Ovary (tissue), 9 donors: ENCODE measurements around the gene TAPT1. TPM values are rescaled to one million over a fixed set of nuclear protein-coding genes. Genes with fewer than 3 reads are reported as not detected.

Source experiments
- DNase-seq, 5 donors: peaks; one replicate each; pipeline ENCODE4 v3.0.0-alpha.2; 2019 to 2020
- H3K27ac ChIP-seq, 2 donors: fragments of 200-600 bp; one replicate each; pipeline versions ENCODE4 v1.5.1 to v1.8.0; 2019 to 2022
- H3K27me3 ChIP-seq: fragments of 200-600 bp; one replicate; pipeline ENCODE4 v1.8.0; 2022
- H3K36me3 ChIP-seq: fragments of 200-600 bp; sonication (generic); one replicate; pipeline ENCODE4 v1.5.1; 2019
- H3K4me1 ChIP-seq: one replicate; pipeline ENCODE4 v1.8.1; 2013; ENCODE audit warnings: mild to moderate bottlenecking, moderate library complexity; ENCODE audit not compliant: insufficient read depth
- H3K4me3 ChIP-seq: fragments of 200-600 bp; sonication (generic); one replicate; pipeline ENCODE4 v1.5.1; 2017
- H3K9me3 ChIP-seq, 2 donors: fragments of 200-600 bp in 1 of 2; sonication (generic) in 1 of 2; one replicate each; pipeline versions ENCODE4 v1.5.1 to v1.8.1; 2013 to 2019; ENCODE audit warnings: mild to moderate bottlenecking in 1 of 2, moderate library complexity in 1 of 2
- CTCF ChIP-seq, 3 donors: fragments of 450-650 bp in 2 of 3; fragments of 200-600 bp in 1 of 3; IDR thresholded peaks; one replicate each; pipeline versions ENCODE4 v1.5.1 to v1.8.0; 2016 to 2022; ENCODE audit warnings: antibody characterized with exemption in 3 of 3, mild to moderate bottlenecking in 1 of 3
- EP300 ChIP-seq: sonication (generic); formaldehyde crosslinking; IDR thresholded peaks from one replicate; pipeline ENCODE4 v1.6.1; 2017; ENCODE audit warnings: antibody characterized with exemption
- POLR2A ChIP-seq: fragments of 450-650 bp; IDR thresholded peaks from one replicate; pipeline ENCODE4 v1.6.1; 2017; ENCODE audit warnings: antibody characterized with exemption, mild to moderate bottlenecking, moderate library complexity
- WGBS, 3 donors: extraction: QIAGEN DNeasy Blood & Tissue Kit in 1 of 3; methylation state at CpG; one replicate each; pipeline versions ENCODE4 v1.1.5 to v1.1.7; 2013 to 2017; 5-methylcytosine and 5-hydroxymethylcytosine counted together
- intact Hi-C, 4 donors: fragments of 100-400 bp; cut with DNase I; formaldehyde crosslinking; loops; one replicate each; pipeline versions ENCODE4 v1.11.0 to v1.15.1; 2022 to 2023
- polyA plus RNA-seq, 2 donors: library from polyadenylated mRNA; stranded (reverse); fragments of 200-250 nt in 1 of 2; fragments of 350-450 nt in 1 of 2; fragmentation: Illumina TruSeq in 1 of 2; extraction: RNeasy Lipid Tissue Mini Kit (QIAGEN cat#74804) in 1 of 2; gene quantifications; one replicate each; pipeline ENCODE4 v1.2.3, GENCODE V29; 2013 to 2014
- total RNA-seq, 7 donors: library from RNA; depleted of rRNA in 2 of 7; stranded (reverse); fragments of >200 nt in 2 of 7; fragmentation: NEBNext Ultra II Directional in 3 of 7; extraction: Animal tissue kit (Norgen Biotek cat#: 25700) in 3 of 7; gene quantifications; one replicate each; pipeline versions ENCODE4 v1.1.0 to v1.2.4, GENCODE V29; 2016 to 2023
- donor health status: DM: no; HTN: no; CAD: no; lungs with moderate emphysema.
- donor health status: DM: no; HTN: no; CAD: no.
- donor health status: Bipolar disorder and iron deficiency.
- donor health status: DM: yes; HTN: yes; CAD: no.
- donor health status: DM: no; HTN: no; CAD: no.
- donor health status: DM: yes; HTN: yes; CAD: no.

Gene TAPT1
- total and polyA plus RNA-seq, 9 donors: 18.3 to 36.7 (median 27.2) TPM

GRCh38 chr4:16136827-16137226 is 89.4 kb downstream of the TAPT1 start:
- intact Hi-C loops: no loop called here
- 46 to 77% (median 51%) methylated on average over 5 of the region's 5 CpGs for WGBS, 3 donors
- Histone ChIP-seq H3K27ac (no peak overlapping the region), H3K4me3 (no peak overlapping the region), H3K9me3 (no peaks in the 10 kb centered on the region), H3K36me3 (no peaks in the 10 kb centered on the region), H3K4me1 (no peaks in the 10 kb centered on the region), H3K27me3 (no peaks in the 10 kb centered on the region)
- TF ChIP-seq CTCF (IDR thresholded peaks at IDR 0.05) (no peak), POLR2A (no peak), EP300 (no peak)
- DNase-seq: no peak

GRCh38 chr4:16136311-16136710 is 90.0 kb downstream of the TAPT1 start:
- no peak for TF ChIP-seq POLR2A
- TF ChIP-seq CTCF (IDR thresholded peaks at IDR 0.05): no peak
- TF ChIP-seq EP300: no peak
- intact Hi-C loops: no loop called here
- Histone ChIP-seq H3K4me1 (no peaks in the 10 kb centered on the region), H3K27ac (no peak overlapping the region), H3K36me3 (no peaks in the 10 kb centered on the region), H3K4me3 (no peak overlapping the region), H3K9me3 (no peaks in the 10 kb centered on the region), H3K27me3 (no peaks in the 10 kb centered on the region)
- no peak for DNase-seq
- WGBS, 3 donors: 10 to 19% (median 11%) methylated on average over 1 of the region's 1 CpG

GRCh38 chr4:16133406-16133805 is 92.9 kb downstream of the TAPT1 start:
- no peak overlapping the region for H3K27ac ChIP-seq
- 77 to 91% (median 90%) methylated on average over 1 of the region's 1 CpG for WGBS, 3 donors

GRCh38 chr4:16131293-16131692 is 95.0 kb downstream of the TAPT1 start:
- Histone ChIP-seq H3K27ac (no peak overlapping the region), H3K9me3 (no peaks in the 10 kb centered on the region), H3K4me1 (no peaks in the 10 kb centered on the region), H3K27me3 (no peaks in the 10 kb centered on the region), H3K4me3 (no peak overlapping the region), H3K36me3 (no peaks in the 10 kb centered on the region)
- no peak for DNase-seq
- WGBS, 3 donors: 98 to 100% (median 100%) methylated on average over 1 of the region's 1 CpG
- TF ChIP-seq CTCF (IDR thresholded peaks at IDR 0.05): no peak
- no peak for TF ChIP-seq POLR2A
- TF ChIP-seq EP300: no peak
- intact Hi-C loops: no loop called here

More at GRCh38 chr4:16133406-16133805, 92.9 kb downstream of the TAPT1 start:
- DNase-seq: no peak
- Histone ChIP-seq H3K27me3 (no peaks in the 10 kb centered on the region), H3K4me3 (no peak overlapping the region), H3K9me3 (no peaks in the 10 kb centered on the region), H3K36me3 (no peaks in the 10 kb centered on the region), H3K4me1 (no peaks in the 10 kb centered on the region)
- intact Hi-C loops: no loop called here
- no peak for TF ChIP-seq POLR2A

- intact Hi-C loops: no loop called here
- TF ChIP-seq EP300: no peak
- no peak for TF ChIP-seq POLR2A
- no peak for TF ChIP-seq CTCF (IDR thresholded peaks at IDR 0.05)
- no peak for DNase-seq
- Histone ChIP-seq H3K4me3 (no peak overlapping the region), H3K4me1 (no peaks in the 10 kb centered on the region), H3K27ac (no peak overlapping the region), H3K9me3 (no peaks in the 10 kb centered on the region), H3K27me3 (no peaks in the 10 kb centered on the region), H3K36me3 (no peaks in the 10 kb centered on the region)
- WGBS, 3 donors: 21 to 32% (median 32%) methylated on average over 1 of the region's 1 CpG
Measured at GRCh38 chr4:16129336-16129735, 96.9 kb downstream of the TAPT1 start.
